ENCODE measurements around the gene TAOK3. TPM values are rescaled to one million over a fixed set of nuclear protein-coding genes. Genes with fewer than 3 reads are reported as not detected.

The TAOK3 gene
- total and polyA plus RNA-seq, 2 of the 8 experiments (the other 6 are each of a cell fraction or from before 2014, with no cell fraction given), result 5.2 to 9.3 TPM

DNA sequence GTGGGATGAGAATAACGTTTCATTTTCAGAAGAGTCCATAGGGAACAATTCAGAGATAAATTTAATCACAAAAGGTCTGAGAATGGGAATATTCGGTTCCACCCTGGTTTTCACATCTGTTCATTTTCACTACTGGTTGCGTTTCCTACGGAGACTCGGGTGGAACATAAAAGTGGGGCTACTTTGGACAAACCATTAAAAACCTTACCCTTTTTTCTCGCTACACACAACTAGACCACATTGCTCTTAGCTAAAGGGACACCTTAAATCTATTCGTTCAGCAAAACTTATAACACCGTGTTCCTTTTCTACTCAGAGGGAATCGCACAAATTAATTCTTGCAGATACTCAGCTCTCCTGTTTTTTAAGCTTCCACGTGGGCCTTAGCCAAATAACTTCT, 2.6 kb upstream of the TAOK3 start:
- H2AFZ ChIP-seq (ENCODE audit: low read length), result no peak overlapping the region
- no peak overlapping the region for H3K18ac ChIP-seq (ENCODE audit: extremely low read depth, low read length)
- H3K79me2 ChIP-seq (ENCODE audit: control insufficient read depth in 1 of 2, insufficient read depth in 2 of 2, low read length in 2 of 2), result peaks cover 3 to 35% of the 10 kb centered on the region in 2 experiments
- no peak overlapping the region for H3K9ac ChIP-seq (replicated peaks in 1 of 4; ENCODE audit: extremely low read depth in 1 of 4, low read depth in 3 of 4, low read length in 3 of 4)
- 85% methylated on average over 10 of the region's 10 CpGs; no CpG with 5 or more reads in 1 of the 2 experiments for WGBS, 2 experiments (ENCODE audit: extremely low coverage in 1 of 2, insufficient coverage in 1 of 2, insufficient read length in 1 of 2, insufficient replicate concordance in 2 of 2, low coverage in 1 of 2, low lambda C conversion rate in 2 of 2, missing lambda C conversion rate in 1 of 2)
- no peak overlapping the region for H2BK20ac ChIP-seq (ENCODE audit: low read length)
- no peaks in the 10 kb centered on the region for H3K9me3 ChIP-seq (ENCODE audit: insufficient read depth in 2 of 2, low read depth in 1 of 2, low read length in 1 of 2)
- FAIRE-seq, result no peak
- no peak overlapping the region for H2BK15ac ChIP-seq (ENCODE audit: low read length)
- H4K5ac ChIP-seq (ENCODE audit: insufficient read length, low read depth, low read length), result no peak overlapping the region
- peaks cover 3 to 9% (median 7%) of the 10 kb centered on the region in 4 experiments; a peak in 5 of 8 replicates for H3K36me3 ChIP-seq (ENCODE audit: control insufficient read depth in 2 of 4, insufficient read depth in 4 of 4, low read length in 3 of 4)
- H4K91ac ChIP-seq (replicated peaks; ENCODE audit: insufficient read length, low read length), result no peak overlapping the region
- H3K56ac ChIP-seq (replicated peaks; ENCODE audit: insufficient read length, low read depth, low read length), result no peak overlapping the region
- peaks cover 23% of the 10 kb centered on the region for H3K23me2 ChIP-seq (ENCODE audit: low read depth, low read length)
- ChIA-PET POLR2A (ENCODE audit: partially characterized antibody) (interaction anchor here (0.5 to 2.8 kb wide), 5 partner anchors 28 to 1293 kb away, joined by 3 to 9 read pairs (median 3); partner anchors contain the start of gene PRKAB1), CTCF (ENCODE audit: partially characterized antibody) (interaction anchor here (0.6 to 7.4 kb wide), 22 partner anchors 15 to 491 kb away, joined by 3 to 120 read pairs (median 4); partner anchors contain the start of gene PEBP1)
- no peak overlapping the region for H3K23ac ChIP-seq (ENCODE audit: insufficient read length)
- peaks cover 4 to 12% of the 10 kb centered on the region in 2 experiments for H4K20me1 ChIP-seq (replicated peaks in 1 of 2; ENCODE audit: control insufficient read depth in 1 of 2, insufficient read depth in 2 of 2, low read length in 2 of 2)
- H2BK120ac ChIP-seq (replicated peaks; ENCODE audit: low read depth, low read length), result no peak overlapping the region
- H3K79me1 ChIP-seq (ENCODE audit: low read depth, low read length), result peaks cover 7% of the 10 kb centered on the region; the same call in 1 of the 2 replicates
- H3K27ac ChIP-seq (ENCODE audit: low read depth, low read length), result no peak overlapping the region
- H2AK5ac ChIP-seq (ENCODE audit: low read depth, low read length), result no peak overlapping the region
- H4K8ac ChIP-seq (ENCODE audit: extremely low read depth, insufficient read depth, low read length), result no peak overlapping the region
- peak overlapping the region; percentile 43 to 85 for H3K4me2 ChIP-seq (ENCODE audit: insufficient read depth in 1 of 2, low read depth in 2 of 2, low read length in 2 of 2)
- peaks cover 5 to 9% (median 7%) of the 10 kb centered on the region in 4 experiments; a peak in 6 of 7 replicates for H3K4me1 ChIP-seq (replicated peaks in 1 of 4; ENCODE audit: control insufficient read depth in 3 of 4, insufficient read depth in 4 of 4, low read length in 3 of 4)
- no peak overlapping the region for H2BK12ac ChIP-seq (ENCODE audit: low read depth, low read length)
- no peak overlapping the region for H2BK5ac ChIP-seq (ENCODE audit: low read depth, low read length)
- H3K4me3 ChIP-seq (ENCODE audit: extremely low read depth in 1 of 4, insufficient read depth in 2 of 4, low read depth in 3 of 4, low read length in 4 of 4), result peak overlapping the region in 1 of 4 experiments; percentile 90; a peak in 2 of 8 replicates
- no peak overlapping the region for H3K14ac ChIP-seq (ENCODE audit: insufficient read length)
- peaks cover 0 to 13% (median 8%) of the 10 kb centered on the region in 4 experiments; a peak in 5 of 7 replicates for H3K27me3 ChIP-seq (replicated peaks in 1 of 4; ENCODE audit: control insufficient read depth in 3 of 4, extremely low read depth in 1 of 4, insufficient read depth in 3 of 4, low read length in 3 of 4)
- H3K4ac ChIP-seq (replicated peaks; ENCODE audit: insufficient read length, low read depth, low read length), result no peak overlapping the region
- DNase-seq (ENCODE audit: low read depth in 1 of 2, low spot score in 2 of 2), result peak in 1 of 2 experiments; percentile 36
- no peak for TF ChIP-seq BRCA1 (IDR thresholded peaks at IDR 0.05; ENCODE audit: low read depth, low read length)
- TF ChIP-seq CHD1 (IDR thresholded peaks at IDR 0.05; ENCODE audit: low read depth, low read length), result no peak
- TF ChIP-seq, protein P1, sequence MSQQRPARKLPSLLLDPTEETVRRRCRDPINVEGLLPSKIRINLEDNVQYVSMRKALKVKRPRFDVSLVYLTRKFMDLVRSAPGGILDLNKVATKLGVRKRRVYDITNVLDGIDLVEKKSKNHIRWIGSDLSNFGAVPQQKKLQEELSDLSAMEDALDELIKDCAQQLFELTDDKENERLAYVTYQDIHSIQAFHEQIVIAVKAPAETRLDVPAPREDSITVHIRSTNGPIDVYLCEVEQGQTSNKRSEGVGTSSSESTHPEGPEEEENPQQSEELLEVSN (IDR thresholded peaks at IDR 0.05), result no peak
- no peak for TF ChIP-seq CEBPB (IDR thresholded peaks at IDR 0.05; ENCODE audit: low read depth, low read length)
- TF ChIP-seq KDM4A (IDR thresholded peaks at IDR 0.05; ENCODE audit: low read depth, low read length, severe bottlenecking), result no peak
- TF ChIP-seq FOSL1 (IDR thresholded peaks at IDR 0.05; ENCODE audit: insufficient read depth, low read depth, low read length), result no peak
- TF ChIP-seq CHD2 (IDR thresholded peaks at IDR 0.05; ENCODE audit: low read length), result no peak
- no peak for TF ChIP-seq KDM1A (IDR thresholded peaks at IDR 0.05; ENCODE audit: borderline replicate concordance, low read length)
- TF ChIP-seq, protein P2, sequence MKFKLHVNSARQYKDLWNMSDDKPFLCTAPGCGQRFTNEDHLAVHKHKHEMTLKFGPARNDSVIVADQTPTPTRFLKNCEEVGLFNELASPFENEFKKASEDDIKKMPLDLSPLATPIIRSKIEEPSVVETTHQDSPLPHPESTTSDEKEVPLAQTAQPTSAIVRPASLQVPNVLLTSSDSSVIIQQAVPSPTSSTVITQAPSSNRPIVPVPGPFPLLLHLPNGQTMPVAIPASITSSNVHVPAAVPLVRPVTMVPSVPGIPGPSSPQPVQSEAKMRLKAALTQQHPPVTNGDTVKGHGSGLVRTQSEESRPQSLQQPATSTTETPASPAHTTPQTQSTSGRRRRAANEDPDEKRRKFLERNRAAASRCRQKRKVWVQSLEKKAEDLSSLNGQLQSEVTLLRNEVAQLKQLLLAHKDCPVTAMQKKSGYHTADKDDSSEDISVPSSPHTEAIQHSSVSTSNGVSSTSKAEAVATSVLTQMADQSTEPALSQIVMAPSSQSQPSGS (IDR thresholded peaks at IDR 0.05; ENCODE audit: low read length), result no peak
- TF ChIP-seq MAFK (IDR thresholded peaks at IDR 0.05; ENCODE audit: low read depth, low read length), result no peak
- no peak for TF ChIP-seq SIRT6 (IDR thresholded peaks at IDR 0.05; ENCODE audit: low read length)
- TF ChIP-seq CBX5 (IDR thresholded peaks at IDR 0.05; ENCODE audit: low read depth, low read length), result no peak
